DLD1 (cell line): ENCODE results near the gene CARM1.

Source experiments
- in situ Hi-C: cut with HindIII; loops from 2 replicates; pipeline ENCODE4 v1.10.0; 2017; ENCODE audit warnings: low sequenced_read_pairs

CARM1 gene

GRCh38 chr19:10968527-10969135 lies 97.3 kb downstream of the CARM1 start:
- in situ Hi-C loops = no loop called here

- in situ Hi-C loops = no loop called here
Observed at GRCh38 chr19:10971107-10971726, 99.9 kb downstream of the CARM1 start.
